ENCODE results near the gene HAT1. TPM values are rescaled to one million over a fixed set of nuclear protein-coding genes. Genes with fewer than 3 reads are reported as not detected.

HAT1 gene
- total RNA-seq, 2 donors from 2014 or later, result 17.3 to 25.3 TPM

DNA sequence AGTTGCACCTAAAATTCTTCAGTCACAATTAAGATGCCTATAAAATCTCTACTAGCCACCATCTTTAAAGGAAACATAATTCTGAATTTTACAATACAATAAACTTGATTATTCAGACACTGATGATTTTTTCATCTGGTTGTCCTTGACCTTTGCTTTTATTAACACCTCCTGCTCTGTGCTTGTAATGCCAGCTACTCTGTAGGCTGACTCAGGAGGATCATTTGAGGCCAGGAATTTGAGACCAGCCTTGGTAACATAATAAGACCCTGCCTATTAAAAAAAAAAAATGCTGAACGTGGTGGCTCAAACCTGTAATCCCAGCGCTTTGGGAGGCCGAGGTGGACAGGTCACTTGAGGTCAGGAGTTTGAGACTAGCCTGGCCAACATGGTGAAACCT, 38.3 kb downstream of the HAT1 start:
- DNase-seq (ENCODE audit: low spot score) (no peak), ATAC-seq (ENCODE audit: insufficient number of reproducible peaks, low FRiP score, low read depth) (no peak)
- H3K4me1 ChIP-seq (ENCODE audit: control insufficient read depth in 1 of 2, low read depth in 2 of 2), result peaks cover 4 to 5% of the 10 kb centered on the region in 2 donors
- no peaks in the 10 kb centered on the region for H3K27me3 ChIP-seq (replicated peaks; ENCODE audit: insufficient read depth)
- no peak overlapping the region for H3K4me3 ChIP-seq
- no peak for TF ChIP-seq CTCF (IDR thresholded peaks at IDR 0.05)
- H3K9me3 ChIP-seq, result no peaks in the 10 kb centered on the region
- H3K27ac ChIP-seq, result no peak overlapping the region
- no peaks in the 10 kb centered on the region for H3K36me3 ChIP-seq

GRCh38 chr2:171963198-171963597, 40.9 kb downstream of the HAT1 start:
- H3K4me3 ChIP-seq, result no peak overlapping the region
- H3K27me3 ChIP-seq (replicated peaks; ENCODE audit: insufficient read depth), result no peaks in the 10 kb centered on the region
- peaks cover 2 to 4% of the 10 kb centered on the region in 2 donors for H3K4me1 ChIP-seq (ENCODE audit: control insufficient read depth in 1 of 2, low read depth in 2 of 2)
- no peak for ATAC-seq (ENCODE audit: insufficient number of reproducible peaks, low FRiP score, low read depth)
- no peak for DNase-seq (ENCODE audit: low spot score)
- peaks cover 6% of the 10 kb centered on the region for H3K36me3 ChIP-seq
- no peak for TF ChIP-seq CTCF (IDR thresholded peaks at IDR 0.05)
- H3K9me3 ChIP-seq, result no peaks in the 10 kb centered on the region
- no peak overlapping the region for H3K27ac ChIP-seq

GRCh38 chr2:171964308-171964707, 42.0 kb downstream of the HAT1 start:
- Histone ChIP-seq H3K4me1 (ENCODE audit: control insufficient read depth in 1 of 2, low read depth in 2 of 2) (no peaks in the 10 kb centered on the region), H3K27ac (no peak overlapping the region), H3K27me3 (replicated peaks; ENCODE audit: insufficient read depth) (no peaks in the 10 kb centered on the region), H3K36me3 (peaks cover 6% of the 10 kb centered on the region), H3K9me3 (no peaks in the 10 kb centered on the region), H3K4me3 (no peak overlapping the region)
- ATAC-seq (ENCODE audit: insufficient number of reproducible peaks, low FRiP score, low read depth) (no peak), DNase-seq (ENCODE audit: low spot score) (no peak)
- no peak for TF ChIP-seq CTCF (IDR thresholded peaks at IDR 0.05)

- Histone ChIP-seq H3K27me3 (replicated peaks; ENCODE audit: insufficient read depth) (no peaks in the 10 kb centered on the region), H3K27ac (no peak overlapping the region), H3K4me1 (ENCODE audit: control insufficient read depth in 1 of 2, low read depth in 2 of 2) (no peaks in the 10 kb centered on the region), H3K4me3 (no peak overlapping the region), H3K36me3 (peaks cover 6% of the 10 kb centered on the region), H3K9me3 (no peaks in the 10 kb centered on the region)
- ATAC-seq (ENCODE audit: insufficient number of reproducible peaks, low FRiP score, low read depth), result no peak
- no peak for DNase-seq (ENCODE audit: low spot score)
- no peak for TF ChIP-seq CTCF (IDR thresholded peaks at IDR 0.05)
These were observed 43.0 kb downstream of the HAT1 start for GRCh38 chr2:171965238-171965637.

- H3K36me3 ChIP-seq, result peaks cover 6% of the 10 kb centered on the region
- H3K27ac ChIP-seq, result no peak overlapping the region
- TF ChIP-seq CTCF (IDR thresholded peaks at IDR 0.05), result no peak
- H3K27me3 ChIP-seq (replicated peaks; ENCODE audit: insufficient read depth), result no peaks in the 10 kb centered on the region
- H3K4me1 ChIP-seq (ENCODE audit: control insufficient read depth in 1 of 2, low read depth in 2 of 2), result no peaks in the 10 kb centered on the region
- no peak overlapping the region for H3K4me3 ChIP-seq
- no peaks in the 10 kb centered on the region for H3K9me3 ChIP-seq
- ATAC-seq (ENCODE audit: insufficient number of reproducible peaks, low FRiP score, low read depth) (no peak), DNase-seq (ENCODE audit: low spot score) (no peak)
These were observed 43.4 kb downstream of the HAT1 start for GRCh38 chr2:171965661-171966060.

Measured in thoracic aorta (tissue), 2 donors.